Activated CD4-positive, alpha-beta T cell treated with anti-CD3 and anti-CD28 coated beads, Interleukin-2, Interleukin-4, amounts not matched to agents 100 ng/mL and 50 ng/mL, durations not matched to agents 16 hours and 8 hours (primary cell): ENCODE measurements around the gene SPNS3.

Experiments
- DNase-seq: peaks from one replicate; pipeline ENCODE4 v3.0.0-alpha.2; 2020; ENCODE audit warnings: low spot score

Gene SPNS3

GRCh38 chr17:4530799-4531730, 97.3 kb downstream of the SPNS3 start:
- DNase-seq, result no peak

- DNase-seq, result no peak
Measured at GRCh38 chr17:4531988-4532736, 98.4 kb downstream of the SPNS3 start.

DNA sequence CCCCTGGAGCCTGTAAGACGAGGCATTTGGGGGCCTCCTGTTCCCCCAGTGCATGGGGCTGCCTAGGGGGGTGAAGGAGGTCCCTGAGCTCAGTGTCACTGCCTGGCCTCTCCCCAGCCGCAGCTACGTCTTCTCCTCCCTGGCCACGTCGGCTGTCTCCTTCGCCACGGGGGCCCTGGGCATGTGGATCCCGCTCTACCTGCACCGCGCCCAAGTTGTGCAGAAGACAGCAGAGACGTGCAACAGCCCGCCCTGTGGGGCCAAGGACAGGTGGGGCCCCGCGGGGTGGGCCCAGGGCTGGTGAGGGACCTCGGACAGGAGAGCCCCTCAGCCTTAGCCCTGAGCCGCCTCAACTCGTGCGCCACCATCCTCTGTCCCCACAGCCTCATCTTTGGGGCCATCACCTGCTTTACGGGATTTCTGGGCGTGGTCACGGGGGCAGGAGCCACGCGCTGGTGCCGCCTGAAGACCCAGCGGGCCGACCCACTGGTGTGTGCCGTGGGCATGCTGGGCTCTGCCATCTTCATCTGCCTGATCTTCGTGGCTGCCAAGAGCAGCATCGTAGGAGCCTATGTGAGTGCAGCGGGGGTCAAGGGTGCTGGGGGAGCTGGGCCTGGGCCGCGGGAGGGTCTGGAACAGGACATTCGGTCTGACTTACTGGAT, 99.3 kb downstream of the SPNS3 start:
- no peak for DNase-seq

DNA sequence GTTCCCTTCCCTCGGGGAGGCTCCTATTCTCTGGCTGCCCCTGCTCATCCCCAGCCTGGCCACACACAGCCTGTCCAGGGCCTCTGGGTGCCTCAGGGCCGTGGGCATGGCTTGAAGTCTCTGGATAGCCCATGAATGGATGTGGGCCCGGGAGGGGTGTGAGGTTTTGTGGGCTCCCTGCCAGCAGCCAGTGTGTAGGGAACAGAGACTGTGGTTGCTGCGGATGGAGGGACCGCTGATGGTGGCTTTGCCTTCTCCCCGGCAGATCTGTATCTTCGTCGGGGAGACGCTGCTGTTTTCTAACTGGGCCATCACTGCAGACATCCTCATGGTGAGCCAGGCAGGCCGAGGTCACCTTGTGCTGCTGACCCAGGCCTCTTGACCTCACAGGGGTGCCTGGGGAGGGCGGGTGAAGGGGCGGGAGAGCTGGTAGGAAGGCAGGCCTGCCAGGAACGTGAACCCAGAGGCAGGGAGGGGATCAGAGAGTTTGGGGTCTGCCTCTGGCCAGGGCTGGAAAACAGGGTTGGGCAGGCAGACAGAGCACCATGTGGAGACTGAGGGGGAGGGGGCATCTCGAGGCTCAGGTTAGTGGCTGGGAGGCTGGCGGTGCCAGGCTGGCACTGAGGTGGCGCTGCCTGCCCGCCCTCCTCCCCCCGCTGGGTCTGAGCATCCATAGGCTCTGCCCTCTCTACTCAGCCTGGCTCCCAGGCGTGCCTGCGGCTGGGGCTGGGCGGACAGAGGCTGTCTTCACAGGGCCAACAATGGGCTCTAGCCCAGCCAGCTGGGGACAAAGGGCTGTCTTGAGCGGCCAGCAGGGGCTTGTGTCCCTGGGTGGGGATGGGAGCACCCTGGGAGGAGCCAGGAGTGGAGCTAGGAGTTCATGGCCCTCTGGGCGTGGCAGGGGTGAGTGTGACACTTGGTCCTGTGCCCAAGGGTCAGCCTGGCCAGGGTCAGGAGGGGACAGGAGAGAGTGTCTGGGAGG, 100.1 kb downstream of the SPNS3 start:
- no peak for DNase-seq

GRCh38 chr17:4534515-4534914, 100.8 kb downstream of the SPNS3 start:
- no peak for DNase-seq

DNA sequence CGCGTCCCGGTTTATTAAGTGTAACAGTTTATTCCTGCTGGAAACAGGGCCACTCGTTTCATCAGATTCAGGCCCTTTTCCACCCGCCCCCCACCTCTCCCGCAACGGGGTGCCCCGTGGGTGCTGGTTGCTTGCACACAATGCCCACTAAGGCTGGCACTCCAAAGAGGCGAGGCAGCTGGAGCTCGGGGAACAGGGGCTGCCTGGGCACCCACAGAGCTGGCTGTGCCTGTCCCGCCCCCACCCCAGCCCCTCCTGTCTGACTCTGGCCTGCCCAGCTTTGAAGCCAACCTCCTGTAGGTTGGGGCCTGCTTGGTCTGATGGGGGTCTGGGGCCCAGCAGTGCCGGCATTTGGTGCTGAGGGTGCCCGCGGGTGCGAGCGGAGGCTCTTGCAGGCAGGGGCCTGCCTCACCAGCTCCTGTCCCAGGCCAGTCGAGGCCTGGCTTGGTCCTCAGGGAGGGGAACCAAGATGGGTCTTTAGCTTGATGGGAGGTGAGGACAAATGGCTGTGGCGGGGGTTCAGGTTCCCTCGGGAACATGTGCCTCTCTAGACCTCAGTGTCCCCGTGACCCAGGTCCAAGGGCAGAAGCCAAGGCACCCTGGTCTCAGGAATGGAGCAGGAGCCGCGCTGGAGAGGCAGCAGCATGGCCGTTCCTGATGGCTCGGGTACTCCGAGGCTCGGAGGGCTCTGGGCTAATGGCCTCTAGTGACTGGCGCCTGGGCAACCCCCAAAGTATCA, 101.4 kb downstream of the SPNS3 start:
- no peak for DNase-seq

- DNase-seq, result no peak
Measured at GRCh38 chr17:4535667-4536258, 102.0 kb downstream of the SPNS3 start.

- no peak for DNase-seq
Measured at GRCh38 chr17:4536259-4536741, 102.6 kb downstream of the SPNS3 start.

DNA sequence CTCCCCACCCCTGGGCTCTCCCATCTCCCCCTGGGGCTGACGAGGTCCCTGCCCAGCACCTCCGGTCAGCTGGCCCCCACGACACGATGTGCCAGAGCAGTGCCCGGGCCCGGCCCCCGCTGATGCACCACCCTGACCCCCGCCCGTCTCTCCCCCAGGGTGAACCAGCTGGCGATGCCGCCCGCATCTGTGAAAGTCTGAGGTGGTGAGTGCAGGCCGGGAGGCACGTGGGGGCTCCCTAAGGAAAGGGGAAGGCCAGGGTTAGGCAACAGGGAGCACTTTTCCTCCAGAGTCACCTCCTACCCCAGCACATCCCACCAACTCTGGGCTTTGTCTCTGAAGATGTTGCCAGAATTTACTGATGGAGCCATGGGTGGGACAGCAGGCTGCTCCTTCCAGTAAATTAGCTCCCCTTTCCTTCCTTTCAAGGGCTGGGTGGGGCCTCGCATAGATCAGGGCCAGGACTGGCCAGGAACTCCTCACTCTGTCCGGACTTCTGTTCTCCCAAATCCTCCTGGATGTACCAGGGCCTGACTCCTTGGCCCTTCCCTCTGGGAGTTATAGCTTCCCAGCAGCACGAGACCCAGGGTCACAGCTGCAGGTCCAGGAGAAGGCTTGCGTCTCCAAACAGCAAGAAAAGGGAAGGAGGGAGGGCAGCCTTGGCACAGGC, 103.1 kb downstream of the SPNS3 start:
- DNase-seq, result no peak
